T-cell (primary cell): ENCODE results near the gene NFIX. TPM values are rescaled to one million over a fixed set of nuclear protein-coding genes. Genes with fewer than 3 reads are reported as not detected.
A peak's percentile ranks its signal among the peaks of the same experiment; 100 is the strongest.

Experiments
- ATAC-seq, 4 experiments: fragments of 200-7000 bp in 3 of 4; fragments of 150-1000 bp in 1 of 4; cut with Tn5 transposase; replicated peaks in 1 of 4; 1 replicate in 3 of 4; 2 replicates in 1 of 4; pipeline ENCODE4 v1.10.0; 2021; ENCODE audit warnings: moderate library complexity in 3 of 4, mild to moderate bottlenecking in 2 of 4, moderate number of reproducible peaks in 1 of 4
- CTCF ChIA-PET, 2 donors: fragments of 300-600 bp; sonication (Branson Sonifier 250); formaldehyde crosslinking; loops; one replicate each; lab custom pipeline; 2022; ENCODE audit warnings: antibody characterized with exemption in 2 of 2; lab: Charles Lee
- POLR2A ChIA-PET, 2 donors: fragments of 300-600 bp; sonication (Branson Sonifier 250); formaldehyde crosslinking; loops; one replicate each; lab custom pipeline; 2022; ENCODE audit warnings: antibody characterized with exemption in 2 of 2; lab: Charles Lee
- DNase-seq, 35 experiments: peaks; one replicate each; pipeline versions ENCODE4 v3.0.0 to v3.0.0-alpha.2; 2013 to 2023
- H3K27ac ChIP-seq: one replicate; pipeline ENCODE4 v1.5.1; 2013; ENCODE audit warnings: low read length
- H3K27me3 ChIP-seq, 2 experiments: replicated peaks in 1 of 2; 1 replicate in 1 of 2; 2 replicates in 1 of 2; pipeline versions ENCODE4 v1.6.1 to v1.7.0; 2013; ENCODE audit warnings: low read length in 1 of 2, mixed read lengths in 1 of 2; ENCODE audit not compliant: control insufficient read depth in 2 of 2, insufficient read depth in 2 of 2; ENCODE audit errors: extremely low read depth in 1 of 2
- H3K36me3 ChIP-seq, 2 donors: 1 replicate in 1 of 2; 2 replicates in 1 of 2; pipeline versions ENCODE4 v1.6.1 to v1.7.0; 2013; ENCODE audit warnings: low read length in 1 of 2; ENCODE audit not compliant: control insufficient read depth in 2 of 2, insufficient read depth in 1 of 2; ENCODE audit errors: extremely low read depth in 1 of 2
- H3K4me1 ChIP-seq, 2 experiments: 1 replicate in 1 of 2; 2 replicates in 1 of 2; pipeline versions ENCODE4 v1.6.1 to v1.7.0; 2013; ENCODE audit warnings: low read length in 2 of 2, mixed read lengths in 1 of 2; ENCODE audit not compliant: insufficient read depth in 2 of 2, control insufficient read depth in 1 of 2; ENCODE audit errors: extremely low read depth in 1 of 2
- H3K4me3 ChIP-seq, 2 donors: 1 replicate in 1 of 2; 2 replicates in 1 of 2; pipeline versions ENCODE4 v1.5.1 to v1.7.0; 2013; ENCODE audit warnings: mild to moderate bottlenecking in 2 of 2, low read length in 1 of 2, moderate library complexity in 1 of 2; ENCODE audit not compliant: control insufficient read depth in 1 of 2; ENCODE audit errors: extremely low read depth in 1 of 2
- H3K9me3 ChIP-seq: 2 replicates; pipeline ENCODE4 v1.7.0; 2013
- H3K27ac Mint-ChIP-seq, 2 donors: one replicate each; pipeline ENCODE4 v1.8.0; 2020 to 2021; ENCODE audit warnings: mild to moderate bottlenecking in 2 of 2, mixed read lengths in 2 of 2
- H3K27me3 Mint-ChIP-seq, 2 donors: one replicate each; pipeline ENCODE4 v1.8.0; 2021 to 2022; ENCODE audit warnings: mixed read lengths in 2 of 2
- H3K36me3 Mint-ChIP-seq: one replicate; pipeline ENCODE4 v1.8.0; 2021; ENCODE audit warnings: mixed read lengths
- H3K4me1 Mint-ChIP-seq, 3 donors: one replicate each; pipeline ENCODE4 v1.8.0; 2020 to 2022; ENCODE audit warnings: mixed read lengths in 3 of 3, mild to moderate bottlenecking in 1 of 3
- H3K4me3 Mint-ChIP-seq, 3 donors: one replicate each; pipeline ENCODE4 v1.8.0; 2020 to 2022; ENCODE audit warnings: mild to moderate bottlenecking in 3 of 3, mixed read lengths in 3 of 3, moderate library complexity in 3 of 3
- H3K9me3 Mint-ChIP-seq, 3 donors: one replicate each; pipeline ENCODE4 v1.8.0; 2020 to 2022; ENCODE audit warnings: mixed read lengths in 3 of 3
- WGBS: methylation state at CpG from one replicate; pipeline ENCODE4 v1.1.5; 2013; ENCODE audit warnings: missing lambda C conversion rate; ENCODE audit not compliant: insufficient coverage; 5-methylcytosine and 5-hydroxymethylcytosine counted together
- total RNA-seq, 35 experiments: library from RNA in 6 of 35; stranded (reverse) in 6 of 35; fragments of 120-200 nt in 1 of 35; gene quantifications; one replicate each; pipeline versions ENCODE4 v1.2.1 to v1.2.4 and lab custom pipeline; 2013 to 2026

NFIX gene
- total RNA-seq, 5 donors from 2014 or later (not counting 1 experiment from before 2014, with no cell fraction given), result 3.9 to 6.6 (median 6.3) TPM

GRCh38 chr19:13003081-13003480, 7.8 kb downstream of the NFIX start:
- DNase-seq (no peak), ATAC-seq (no peak)
- Mint-ChIP-seq H3K36me3 (peaks cover 4% of the 10 kb centered on the region), H3K27me3 (peaks cover 4% of the 10 kb centered on the region in 2 donors), H3K4me1 (peaks cover 0 to 2% (median 0%) of the 10 kb centered on the region in 3 donors), H3K9me3 (no peaks in the 10 kb centered on the region), H3K27ac (no peak overlapping the region), H3K4me3 (no peak overlapping the region)
- POLR2A ChIA-PET, result no interaction called here
- no peaks in the 10 kb centered on the region for H3K4me1 ChIP-seq
- H3K36me3 ChIP-seq, result no peaks in the 10 kb centered on the region
- H3K9me3 ChIP-seq, result no peaks in the 10 kb centered on the region
- CTCF ChIA-PET, result no interaction called here
- H3K27me3 ChIP-seq, result peaks cover 2 to 23% of the 10 kb centered on the region in 2 experiments
- WGBS, result 88% methylated on average over 10 of the region's 15 CpGs
- no peak overlapping the region for H3K4me3 ChIP-seq
- no peak overlapping the region for H3K27ac ChIP-seq

GRCh38 chr19:13004273-13004672, 9.0 kb downstream of the NFIX start:
- DNase-seq (no peak), ATAC-seq (no peak)
- Histone ChIP-seq H3K4me3 (no peak overlapping the region), H3K27me3 (peaks cover 2 to 34% of the 10 kb centered on the region in 2 experiments), H3K36me3 (no peaks in the 10 kb centered on the region), H3K9me3 (no peaks in the 10 kb centered on the region), H3K27ac (no peak overlapping the region), H3K4me1 (no peaks in the 10 kb centered on the region)
- no peak overlapping the region for H3K27ac Mint-ChIP-seq
- H3K36me3 Mint-ChIP-seq, result peaks cover 4% of the 10 kb centered on the region
- H3K4me1 Mint-ChIP-seq, result no peaks in the 10 kb centered on the region
- H3K4me3 Mint-ChIP-seq, result no peak overlapping the region
- ChIA-PET CTCF (interaction anchor here in 1 of 2 donors (0.5 to 0.6 kb wide), 2 partner anchors 19 to 68 kb away, joined by 3 to 5 read pairs; no protein-coding TSS in a partner anchor), POLR2A (interaction anchor here in 1 of 2 donors (0.7 kb wide), 1 partner anchor 9 kb away, joined by 5 read pairs; no protein-coding TSS in a partner anchor)
- 65% methylated on average over 3 of the region's 7 CpGs for WGBS
- H3K27me3 Mint-ChIP-seq, result peaks cover 9 to 16% of the 10 kb centered on the region in 2 donors
- no peaks in the 10 kb centered on the region for H3K9me3 Mint-ChIP-seq

GRCh38 chr19:13005253-13005652, 10.0 kb downstream of the NFIX start:
- H3K27ac Mint-ChIP-seq, result peak overlapping the region in 1 of 2 donors; percentile 23
- ATAC-seq (no peak), DNase-seq (no peak)
- H3K27me3 ChIP-seq, result peaks cover 6 to 44% of the 10 kb centered on the region in 2 experiments
- H3K9me3 Mint-ChIP-seq, result no peaks in the 10 kb centered on the region
- H3K27me3 Mint-ChIP-seq, result peaks cover 9 to 21% of the 10 kb centered on the region in 2 donors
- ChIA-PET CTCF (interaction anchor here in 1 of 2 donors (0.5 kb wide), 2 partner anchors 143 to 464 kb away, joined by 3 to 4 read pairs; no protein-coding TSS in a partner anchor), POLR2A (no interaction called here)
- WGBS, result 70% methylated on average over 4 of the region's 4 CpGs
- H3K4me1 Mint-ChIP-seq, result no peaks in the 10 kb centered on the region
- H3K36me3 Mint-ChIP-seq, result peaks cover 4% of the 10 kb centered on the region
- H3K4me3 Mint-ChIP-seq, result no peak overlapping the region
- H3K9me3 ChIP-seq, result no peaks in the 10 kb centered on the region
- no peak overlapping the region for H3K4me3 ChIP-seq
- peaks cover 0 to 2% of the 10 kb centered on the region in 2 experiments for H3K4me1 ChIP-seq
- H3K27ac ChIP-seq, result no peak overlapping the region
- no peaks in the 10 kb centered on the region for H3K36me3 ChIP-seq

- H3K4me1 Mint-ChIP-seq, result peaks cover 0 to 1% (median 0%) of the 10 kb centered on the region in 3 donors
- POLR2A ChIA-PET, result no interaction called here
- no peak for ATAC-seq
These were observed 10.6 kb downstream of the NFIX start for GRCh38 chr19:13005861-13006370.

GRCh38 chr19:13006431-13007281, 11.4 kb downstream of the NFIX start:
- H3K9me3 Mint-ChIP-seq, result no peaks in the 10 kb centered on the region
- DNase-seq (no peak), ATAC-seq (no peak)
- no peak overlapping the region for H3K4me3 ChIP-seq
- peaks cover 0 to 6% of the 10 kb centered on the region in 2 experiments for H3K4me1 ChIP-seq
- H3K36me3 Mint-ChIP-seq, result peaks cover 4% of the 10 kb centered on the region
- POLR2A ChIA-PET, result no interaction called here
- peaks cover 0 to 4% (median 3%) of the 10 kb centered on the region in 3 donors for H3K4me1 Mint-ChIP-seq
- H3K27me3 Mint-ChIP-seq, result peaks cover 9 to 35% of the 10 kb centered on the region in 2 donors
- no peak overlapping the region for H3K27ac ChIP-seq
- H3K27me3 ChIP-seq, result peaks cover 6 to 58% of the 10 kb centered on the region in 2 experiments
- WGBS, result 81% methylated on average over 10 of the region's 28 CpGs
- H3K4me3 Mint-ChIP-seq, result no peak overlapping the region
- no peaks in the 10 kb centered on the region for H3K36me3 ChIP-seq
- no peaks in the 10 kb centered on the region for H3K9me3 ChIP-seq
- CTCF ChIA-PET, result no interaction called here
- no peak overlapping the region for H3K27ac Mint-ChIP-seq

More at GRCh38 chr19:13005861-13006370, 10.6 kb downstream of the NFIX start:
- Mint-ChIP-seq H3K36me3 (peaks cover 4% of the 10 kb centered on the region), H3K27me3 (peaks cover 9 to 28% of the 10 kb centered on the region in 2 donors), H3K9me3 (no peaks in the 10 kb centered on the region), H3K27ac (no peak overlapping the region), H3K4me3 (no peak overlapping the region)
- no peaks in the 10 kb centered on the region for H3K9me3 ChIP-seq
- no peak overlapping the region for H3K4me3 ChIP-seq
- no peak overlapping the region for H3K27ac ChIP-seq
- H3K27me3 ChIP-seq, result peaks cover 6 to 51% of the 10 kb centered on the region in 2 experiments
- 87% methylated on average over 8 of the region's 12 CpGs for WGBS
- CTCF ChIA-PET, result interaction anchor here in 1 of 2 donors (0.5 kb wide), 1 partner anchor 144 kb away, joined by 3 read pairs; no protein-coding TSS in a partner anchor
- peaks cover 0 to 3% of the 10 kb centered on the region in 2 experiments for H3K4me1 ChIP-seq
- H3K36me3 ChIP-seq, result no peaks in the 10 kb centered on the region
- no peak for DNase-seq

GRCh38 chr19:13007292-13008045, 12.2 kb downstream of the NFIX start:
- H3K27ac ChIP-seq, result no peak overlapping the region
- ChIA-PET POLR2A (no interaction called here), CTCF (no interaction called here)
- peaks cover 1 to 7% (median 6%) of the 10 kb centered on the region in 3 donors for H3K4me1 Mint-ChIP-seq
- peaks cover 4% of the 10 kb centered on the region for H3K36me3 Mint-ChIP-seq
- no peaks in the 10 kb centered on the region for H3K9me3 Mint-ChIP-seq
- WGBS, result 92% methylated on average over 9 of the region's 17 CpGs
- H3K27me3 ChIP-seq, result peaks cover 6 to 66% of the 10 kb centered on the region in 2 experiments
- no peak overlapping the region for H3K27ac Mint-ChIP-seq
- no peaks in the 10 kb centered on the region for H3K36me3 ChIP-seq
- no peaks in the 10 kb centered on the region for H3K9me3 ChIP-seq
- peaks cover 0 to 14% of the 10 kb centered on the region in 2 experiments for H3K4me1 ChIP-seq
- no peak for ATAC-seq
- H3K27me3 Mint-ChIP-seq, result peaks cover 10 to 41% of the 10 kb centered on the region in 2 donors
- H3K4me3 Mint-ChIP-seq, result no peak overlapping the region
- no peak overlapping the region for H3K4me3 ChIP-seq
- no peak for DNase-seq
